H9 (cell line): Measurements from ENCODE around the gene RGR. TPM values are rescaled to one million over a fixed set of nuclear protein-coding genes. Genes with fewer than 3 reads are reported as not detected.

Experiments used
- DNase-seq: peaks from one replicate; pipeline ENCODE4 v3.0.0-alpha.2; 2017
- H2AFZ ChIP-seq: one replicate; pipeline ENCODE4 v1.6.1; 2013; ENCODE audit warnings: mild to moderate bottlenecking, low read length, control low read depth, moderate library complexity
- H2AK5ac ChIP-seq: 2 replicates; pipeline ENCODE4 v1.6.1; 2013; ENCODE audit warnings: low read length, control low read depth, mixed read lengths; ENCODE audit not compliant: insufficient read length
- H2BK120ac ChIP-seq: one replicate; pipeline ENCODE4 v1.6.1; 2013; ENCODE audit warnings: low read depth, mild to moderate bottlenecking, low read length, control low read depth, inconsistent platforms; ENCODE audit not compliant: poor library complexity, severe bottlenecking
- H2BK12ac ChIP-seq: 2 replicates; pipeline ENCODE4 v1.6.1; 2013; ENCODE audit warnings: low read length, control low read depth, mixed read lengths, low read depth; ENCODE audit not compliant: insufficient read length
- H2BK15ac ChIP-seq: 2 replicates; pipeline ENCODE4 v1.6.1; 2013; ENCODE audit warnings: low read depth, low read length, control low read depth
- H2BK20ac ChIP-seq: one replicate; pipeline ENCODE4 v1.6.1; 2013; ENCODE audit warnings: low read depth, mild to moderate bottlenecking, low read length, control low read depth, inconsistent platforms; ENCODE audit not compliant: poor library complexity, severe bottlenecking
- H2BK5ac ChIP-seq: 2 replicates; pipeline ENCODE4 v1.6.1; 2013; ENCODE audit warnings: low read length, control low read depth, mixed read lengths; ENCODE audit not compliant: insufficient read length
- H3K14ac ChIP-seq: 2 replicates; pipeline ENCODE4 v1.6.1; 2013; ENCODE audit warnings: low read length, control low read depth; ENCODE audit not compliant: insufficient read depth
- H3K18ac ChIP-seq: 2 replicates; pipeline ENCODE4 v1.6.1; 2013; ENCODE audit warnings: low read depth, mild to moderate bottlenecking, mixed read lengths, low read length, control low read depth; ENCODE audit not compliant: insufficient read length
- H3K23ac ChIP-seq: 2 replicates; pipeline ENCODE4 v1.6.1; 2013; ENCODE audit warnings: low read length, control low read depth, mixed read lengths, low read depth; ENCODE audit not compliant: insufficient read length
- H3K23me2 ChIP-seq: 2 replicates; pipeline ENCODE4 v1.6.1; 2013; ENCODE audit warnings: low read depth, mild to moderate bottlenecking, mixed read lengths, low read length, control low read depth; ENCODE audit not compliant: insufficient read length, poor library complexity, severe bottlenecking
- H3K27ac ChIP-seq: 2 replicates; pipeline ENCODE4 v1.5.1; 2013; ENCODE audit warnings: low read length, control low read depth, mixed read lengths, low read depth; ENCODE audit not compliant: insufficient read length
- H3K27me3 ChIP-seq: 2 replicates; pipeline ENCODE4 v1.6.1; 2013; ENCODE audit warnings: low read length, control low read depth, inconsistent platforms; ENCODE audit not compliant: insufficient read depth
- H3K4ac ChIP-seq: 2 replicates; pipeline ENCODE4 v1.6.1; 2013; ENCODE audit warnings: low read depth, mild to moderate bottlenecking, control low read depth, inconsistent platforms, low read length, moderate library complexity
- H3K4me1 ChIP-seq: 2 replicates; pipeline ENCODE4 v1.6.1; 2013; ENCODE audit warnings: low read length, control low read depth, inconsistent platforms; ENCODE audit not compliant: insufficient read depth
- H3K4me2 ChIP-seq: 2 replicates; pipeline ENCODE4 v1.6.1; 2013; ENCODE audit warnings: low read length, control low read depth, mixed read lengths; ENCODE audit not compliant: insufficient read length, insufficient read depth
- H3K56ac ChIP-seq: 2 replicates; pipeline ENCODE4 v1.6.1; 2013; ENCODE audit warnings: low read depth, mild to moderate bottlenecking, mixed read lengths, low read length, control low read depth; ENCODE audit not compliant: insufficient read length
- H3K79me1 ChIP-seq: 2 replicates; pipeline ENCODE4 v1.6.1; 2013; ENCODE audit warnings: low read depth, mild to moderate bottlenecking, moderate library complexity, low read length, control low read depth, inconsistent platforms; ENCODE audit not compliant: insufficient read depth, poor library complexity, severe bottlenecking
- H3K79me2 ChIP-seq: 2 replicates; pipeline ENCODE4 v1.6.1; 2013; ENCODE audit warnings: low read length, control low read depth, inconsistent platforms; ENCODE audit not compliant: insufficient read depth
- H3K9ac ChIP-seq: 2 replicates; pipeline ENCODE4 v1.6.1; 2013; ENCODE audit warnings: low read length, control low read depth, mixed read lengths; ENCODE audit not compliant: insufficient read length; ENCODE audit errors: extremely low read depth
- H3K9me3 ChIP-seq: one replicate; pipeline ENCODE4 v1.6.1; 2013; ENCODE audit warnings: low read depth, low read length, inconsistent platforms; ENCODE audit not compliant: control insufficient read depth
- H3T11ph ChIP-seq: one replicate; pipeline ENCODE4 v1.6.1; 2013; ENCODE audit warnings: mild to moderate bottlenecking, low read length, control low read depth, inconsistent platforms
- H4K20me1 ChIP-seq: one replicate; pipeline ENCODE4 v1.6.1; 2013; ENCODE audit not compliant: control insufficient read depth, insufficient read length, insufficient read depth
- H4K5ac ChIP-seq: 2 replicates; pipeline ENCODE4 v1.6.1; 2013; ENCODE audit warnings: low read depth, mild to moderate bottlenecking, mixed read lengths, low read length, control low read depth; ENCODE audit not compliant: insufficient read length
- H4K8ac ChIP-seq: replicated peaks from 2 replicates; pipeline ENCODE4 v1.6.1; 2013; ENCODE audit warnings: low read length, control low read depth, mixed read lengths, low read depth; ENCODE audit not compliant: insufficient read length
- H4K91ac ChIP-seq: 2 replicates; pipeline ENCODE4 v1.6.1; 2013; ENCODE audit warnings: low read depth, mild to moderate bottlenecking, moderate library complexity, mixed read lengths, low read length, control low read depth; ENCODE audit not compliant: insufficient read length
- H3K27ac Mint-ChIP-seq, 3 experiments: 2 replicates in 2 of 3; 3 replicates in 1 of 3; pipeline ENCODE4 v1.8.0; 2020 to 2021; ENCODE audit warnings: mixed read lengths in 3 of 3, mild to moderate bottlenecking in 1 of 3, moderate library complexity in 1 of 3
- H3K27me3 Mint-ChIP-seq: 2 replicates; pipeline ENCODE4 v1.8.0; 2021; ENCODE audit warnings: low read depth, mild to moderate bottlenecking, moderate library complexity, mixed read lengths
- H3K36me3 Mint-ChIP-seq, 3 experiments: 2 replicates in 2 of 3; 3 replicates in 1 of 3; pipeline ENCODE4 v1.8.0; 2020 to 2021; ENCODE audit warnings: low read depth in 3 of 3, mixed read lengths in 3 of 3; ENCODE audit not compliant: insufficient read depth in 1 of 3
- H3K4me1 Mint-ChIP-seq, 2 experiments: 2 replicates each; pipeline ENCODE4 v1.8.0; 2020; ENCODE audit warnings: mixed read lengths in 2 of 2
- H3K4me3 Mint-ChIP-seq, 2 experiments: 2 replicates in 1 of 2; 3 replicates in 1 of 2; pipeline ENCODE4 v1.8.0; 2020 to 2021; ENCODE audit warnings: mild to moderate bottlenecking in 2 of 2, mixed read lengths in 2 of 2, moderate library complexity in 1 of 2
- H3K9me3 Mint-ChIP-seq, 2 experiments: 2 replicates in 1 of 2; 3 replicates in 1 of 2; pipeline ENCODE4 v1.8.0; 2020; ENCODE audit warnings: mild to moderate bottlenecking in 2 of 2, mixed read lengths in 2 of 2, moderate library complexity in 1 of 2
- WGBS: extraction: QIAGEN DNeasy Blood & Tissue Kit; methylation state at CpG from one replicate; pipeline ENCODE4 v1.1.7; 2013; ENCODE audit warnings: missing lambda C conversion rate, low lambda C conversion rate, mixed read lengths; ENCODE audit not compliant: insufficient read length; ENCODE audit errors: extremely low coverage; 5-methylcytosine and 5-hydroxymethylcytosine counted together
- total RNA-seq: library from RNA; stranded (reverse); gene quantifications from 2 replicates; pipeline ENCODE4 v1.2.1, GENCODE V29; 2021
- TF ChIP-seq, protein P1 (sequence below): fragments of 200-600 bp; sonication (generic); conservative IDR thresholded peaks from 3 replicates; pipeline ENCODE4 v1.8.0; 2021; ENCODE audit warnings: antibody characterized with exemption, mild to moderate bottlenecking

The RGR gene
- total RNA-seq, 1 experiment from 2014 or later, result not detected

DNA sequence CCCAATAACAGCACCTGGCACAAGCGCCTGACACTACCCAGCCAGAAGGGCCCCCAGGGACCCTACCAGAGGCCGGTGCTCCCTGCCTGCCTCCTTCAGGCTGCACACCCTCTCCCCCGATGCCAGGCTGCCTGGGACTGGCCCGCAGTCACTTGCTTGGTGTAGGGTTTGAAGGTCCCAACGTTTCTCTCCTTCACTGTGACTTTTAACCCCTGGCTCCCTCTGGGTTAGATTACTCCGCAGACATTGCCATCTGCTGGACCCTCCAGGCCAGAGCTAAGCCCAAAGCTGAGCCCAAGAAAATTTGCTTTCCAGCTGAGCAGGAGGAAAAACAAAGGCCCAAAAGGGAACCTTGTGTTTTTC lies 43.6 kb upstream of the RGR start:
- H3K4me1 ChIP-seq, result no peaks in the 10 kb centered on the region
- Mint-ChIP-seq H3K27ac (no peak overlapping the region), H3K9me3 (no peaks in the 10 kb centered on the region), H3K27me3 (peaks cover 11% of the 10 kb centered on the region), H3K36me3 (peaks cover 0 to 2% (median 0%) of the 10 kb centered on the region in 3 experiments; a peak in 3 of 7 replicates), H3K4me1 (peaks cover 0 to 2% of the 10 kb centered on the region in 2 experiments; a peak in 2 of 4 replicates), H3K4me3 (no peak overlapping the region)
- H3K23me2 ChIP-seq, result no peaks in the 10 kb centered on the region
- H2BK5ac ChIP-seq, result no peak overlapping the region
- no peak overlapping the region; the same call in 1 of the 2 replicates for H3K14ac ChIP-seq
- H2BK12ac ChIP-seq, result no peak overlapping the region
- no peaks in the 10 kb centered on the region for H3K27me3 ChIP-seq
- no peak overlapping the region for H3K23ac ChIP-seq
- H2BK120ac ChIP-seq, result no peak overlapping the region
- H2BK15ac ChIP-seq, result no peak overlapping the region
- H3K9me3 ChIP-seq, result no peaks in the 10 kb centered on the region
- no peak overlapping the region for H3K56ac ChIP-seq
- no peak overlapping the region for H4K8ac ChIP-seq
- no CpG with 5 or more reads among the region's 6 CpGs for WGBS
- H3K4me2 ChIP-seq, result no peak overlapping the region
- no peak overlapping the region for H3K4ac ChIP-seq
- H2AK5ac ChIP-seq, result no peak overlapping the region
- DNase-seq, result no peak
- no peak overlapping the region for H3K18ac ChIP-seq
- no peaks in the 10 kb centered on the region for H3K79me2 ChIP-seq
- no peak overlapping the region for H2AFZ ChIP-seq
- H4K91ac ChIP-seq, result no peak overlapping the region
- no peak overlapping the region for H3K9ac ChIP-seq
- H3K27ac ChIP-seq, result no peak overlapping the region
- H3T11ph ChIP-seq, result no peak overlapping the region
- no peaks in the 10 kb centered on the region for H4K20me1 ChIP-seq
- no peak overlapping the region for H4K5ac ChIP-seq
- TF ChIP-seq, protein P1, sequence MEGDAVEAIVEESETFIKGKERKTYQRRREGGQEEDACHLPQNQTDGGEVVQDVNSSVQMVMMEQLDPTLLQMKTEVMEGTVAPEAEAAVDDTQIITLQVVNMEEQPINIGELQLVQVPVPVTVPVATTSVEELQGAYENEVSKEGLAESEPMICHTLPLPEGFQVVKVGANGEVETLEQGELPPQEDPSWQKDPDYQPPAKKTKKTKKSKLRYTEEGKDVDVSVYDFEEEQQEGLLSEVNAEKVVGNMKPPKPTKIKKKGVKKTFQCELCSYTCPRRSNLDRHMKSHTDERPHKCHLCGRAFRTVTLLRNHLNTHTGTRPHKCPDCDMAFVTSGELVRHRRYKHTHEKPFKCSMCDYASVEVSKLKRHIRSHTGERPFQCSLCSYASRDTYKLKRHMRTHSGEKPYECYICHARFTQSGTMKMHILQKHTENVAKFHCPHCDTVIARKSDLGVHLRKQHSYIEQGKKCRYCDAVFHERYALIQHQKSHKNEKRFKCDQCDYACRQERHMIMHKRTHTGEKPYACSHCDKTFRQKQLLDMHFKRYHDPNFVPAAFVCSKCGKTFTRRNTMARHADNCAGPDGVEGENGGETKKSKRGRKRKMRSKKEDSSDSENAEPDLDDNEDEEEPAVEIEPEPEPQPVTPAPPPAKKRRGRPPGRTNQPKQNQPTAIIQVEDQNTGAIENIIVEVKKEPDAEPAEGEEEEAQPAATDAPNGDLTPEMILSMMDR, result peak; percentile 54
- no peaks in the 10 kb centered on the region for H3K79me1 ChIP-seq
- H2BK20ac ChIP-seq, result no peak overlapping the region
